HepG2 (cell line): ENCODE results near the gene RAD51AP1. TPM values are rescaled to one million over a fixed set of nuclear protein-coding genes. Genes with fewer than 3 reads are reported as not detected.

ENCODE experiments used
- ATAC-seq: fragments of 200-7000 bp; cut with Tn5 transposase; 3 replicates; pipeline ENCODE4 v1.9.1; 2020; ENCODE audit warnings: mild to moderate bottlenecking, moderate library complexity
- BruUV-seq: library from RNA; stranded (reverse); fragments of 400-500 nt; replicated peaks from 2 replicates; lab custom pipeline; 2021; lab: Mats Ljungman, UMichigan
- CTCF ChIA-PET: fragments of 300-600 bp; formaldehyde crosslinking; extraction: SDS; loops from one replicate; lab custom pipeline; 2021; ENCODE audit warnings: low total read pairs, inconsistent platforms, low intra/inter-chr PET ratio; lab: Yijun Ruan, JAX
- POLR2A ChIA-PET: fragments of 350-600 bp; sonication (Branson Sonifier 250); formaldehyde crosslinking; loops from one replicate; lab custom pipeline; 2020; ENCODE audit warnings: antibody characterized with exemption, inconsistent platforms; lab: Yijun Ruan, JAX
- DNase-seq: peaks from one replicate; pipeline ENCODE4 v3.0.0-alpha.2; 2015; ENCODE audit warnings: low spot score
- FAIRE-seq: peaks from 3 replicates; lab custom pipeline; 2011; peaks lifted over from hg19 to GRCh38; lab: Jason Lieb, UNC
- H2AFZ ChIP-seq: one replicate; pipeline ENCODE4 v1.6.1; 2011; ENCODE audit warnings: low read length, inconsistent platforms
- H3K27ac ChIP-seq: fragments of 300-600 bp; 3 replicates; pipeline ENCODE4 v1.8.0; 2011; ENCODE audit warnings: mixed run types, mild to moderate bottlenecking, mixed read lengths, low read length, inconsistent platforms; ENCODE audit not compliant: insufficient read depth; ENCODE audit errors: extremely low read length
- H3K27me3 ChIP-seq, 2 experiments: fragments of 200-600 bp in 1 of 2; 2 replicates in 1 of 2; 3 replicates in 1 of 2; pipeline versions ENCODE4 v1.6.0 to v1.8.0; 2011; ENCODE audit warnings: low read length in 2 of 2, mild to moderate bottlenecking in 2 of 2, moderate library complexity in 2 of 2, inconsistent platforms in 1 of 2; ENCODE audit not compliant: insufficient read depth in 2 of 2, control insufficient read depth in 1 of 2
- H3K36me3 ChIP-seq, 2 experiments: fragments of 200-600 bp in 1 of 2; replicated peaks in 1 of 2; 2 replicates in 1 of 2; 3 replicates in 1 of 2; pipeline versions ENCODE4 v1.5.1 to v1.8.0; 2011; ENCODE audit warnings: low read length in 2 of 2, inconsistent platforms in 1 of 2; ENCODE audit not compliant: insufficient read depth in 2 of 2, control insufficient read depth in 1 of 2
- H3K4me1 ChIP-seq: 2 replicates; pipeline ENCODE4 v1.5.1; 2012; ENCODE audit warnings: low read length, inconsistent platforms; ENCODE audit not compliant: insufficient read depth
- H3K4me2 ChIP-seq: 2 replicates; pipeline ENCODE4 v1.6.0; 2011; ENCODE audit warnings: low read depth, low read length, inconsistent platforms
- H3K4me3 ChIP-seq, 3 experiments: fragments of 200-600 bp in 1 of 3; sonication (generic), shearing (Covaris generic) in 1 of 3; replicated peaks in 1 of 3; 2 replicates each; pipeline ENCODE4 v1.5.1; 2011 to 2016; ENCODE audit warnings: low read length in 3 of 3, inconsistent platforms in 2 of 3, low read depth in 2 of 3, mild to moderate bottlenecking in 2 of 3, control low read depth in 1 of 3, mixed read lengths in 1 of 3; ENCODE audit not compliant: insufficient read depth in 1 of 3
- H3K79me2 ChIP-seq: one replicate; pipeline ENCODE4 v1.6.1; 2011; ENCODE audit warnings: low read length, inconsistent platforms; ENCODE audit not compliant: insufficient read depth
- H3K9ac ChIP-seq: 2 replicates; pipeline ENCODE4 v1.6.0; 2011; ENCODE audit warnings: mild to moderate bottlenecking, low read depth, low read length, inconsistent platforms; ENCODE audit not compliant: insufficient read depth
- H3K9me3 ChIP-seq: 2 replicates; pipeline ENCODE4 v1.5.1; 2012; ENCODE audit warnings: mild to moderate bottlenecking, low read length
- H4K20me1 ChIP-seq: 2 replicates; pipeline ENCODE4 v1.6.0; 2011; ENCODE audit warnings: inconsistent platforms, mild to moderate bottlenecking, low read length, moderate library complexity; ENCODE audit not compliant: insufficient read depth
- AKNA ChIP-seq: sonication (generic); formaldehyde crosslinking; IDR thresholded peaks from 2 replicates; pipeline ENCODE4 v1.4.0; 2020; ENCODE audit warnings: missing genetic modification reagents, borderline replicate concordance
- BRF2 ChIP-seq: sonication (generic); formaldehyde crosslinking; IDR thresholded peaks from 2 replicates; pipeline ENCODE4 v1.8.1; 2022; ENCODE audit warnings: mild to moderate bottlenecking, missing genetic modification reagents
- CCDC6 ChIP-seq: sonication (generic); formaldehyde crosslinking; IDR thresholded peaks from 2 replicates; pipeline ENCODE4 v1.8.1; 2022; ENCODE audit warnings: mild to moderate bottlenecking, missing genetic modification reagents, moderate library complexity
- E2F5 ChIP-seq: sonication (generic); formaldehyde crosslinking; conservative IDR thresholded peaks from 2 replicates; pipeline ENCODE4 v1.4.0; 2020; ENCODE audit warnings: missing genetic modification reagents
- EZH2 ChIP-seq: conservative IDR thresholded peaks from 2 replicates; pipeline ENCODE4 v1.6.1; 2012; ENCODE audit warnings: mild to moderate bottlenecking, low read depth, low read length, moderate library complexity
- FLYWCH1 ChIP-seq: sonication (generic); formaldehyde crosslinking; IDR thresholded peaks from 2 replicates; pipeline ENCODE4 v1.8.1; 2023; ENCODE audit warnings: mild to moderate bottlenecking, missing genetic modification reagents
- LRRFIP1 ChIP-seq: sonication (generic); formaldehyde crosslinking; conservative IDR thresholded peaks from 2 replicates; pipeline ENCODE4 v1.4.0; 2020; ENCODE audit warnings: missing genetic modification reagents
- MYC ChIP-seq: sonication (generic); formaldehyde crosslinking; IDR thresholded peaks from 2 replicates; pipeline ENCODE4 v1.9.0; 2021; ENCODE audit warnings: missing genetic modification reagents, borderline replicate concordance
- PRMT3 ChIP-seq: sonication (generic); formaldehyde crosslinking; IDR thresholded peaks from 2 replicates; pipeline ENCODE4 v1.8.1; 2022; ENCODE audit warnings: low read depth, mild to moderate bottlenecking, moderate library complexity, missing genetic modification reagents, borderline replicate concordance
- REPIN1 ChIP-seq: sonication (generic); formaldehyde crosslinking; IDR thresholded peaks from 2 replicates; pipeline ENCODE4 v1.8.0; 2022; ENCODE audit warnings: missing genetic modification reagents, low read depth, mild to moderate bottlenecking, borderline replicate concordance
- THRA ChIP-seq: sonication (generic); formaldehyde crosslinking; IDR thresholded peaks from 2 replicates; pipeline ENCODE4 v1.4.0; 2020; ENCODE audit warnings: missing genetic modification reagents, borderline replicate concordance
- ZNF619 ChIP-seq: sonication (generic); formaldehyde crosslinking; IDR thresholded peaks from 2 replicates; pipeline ENCODE4 v1.4.0; 2020; ENCODE audit warnings: mild to moderate bottlenecking, missing genetic modification reagents
- WGBS: methylation state at CpG from one replicate; pipeline ENCODE4 v1.1.6; 2017; ENCODE audit warnings: low lambda C conversion rate; 5-methylcytosine and 5-hydroxymethylcytosine counted together
- in situ Hi-C: cut with HindIII; loops from 2 replicates; pipeline ENCODE4 v1.10.0; 2017; ENCODE audit warnings: low pct_unique_long_range_greater_than_20kb; ENCODE audit not compliant: extremely low pct_ligation_motif_present
- intact Hi-C: fragments of 100-400 bp; cut with micrococcal nuclease; formaldehyde crosslinking; loops from one replicate; pipeline ENCODE4 v1.10.0; 2022; ENCODE audit not compliant: unreplicated experiment
- polyA plus RNA-seq, 8 experiments: library from polyadenylated mRNA; depleted of rRNA in 3 of 8; stranded (reverse) in 7 of 8; unstranded in 1 of 8; fragments of >200 nt; fragmentation: Illumina TruSeq in 4 of 8; extraction: Trizol in 4 of 8; gene quantifications; 2 replicates each; pipeline versions ENCODE4 v1.2.1 to v1.2.3, GENCODE V29; 2011 to 2016; ENCODE audit warnings: low read depth in 4 of 8, missing spikeins in 1 of 8, mixed read lengths in 1 of 8; ENCODE audit not compliant: insufficient read depth in 1 of 8
- total RNA-seq, 5 experiments: library from RNA; depleted of rRNA; stranded (reverse); fragments of >200 nt; fragmentation: Illumina TruSeq; extraction: Trizol; gene quantifications; 2 replicates each; pipeline ENCODE4 v1.2.3, GENCODE V29; 2016; ENCODE audit warnings: low read depth in 1 of 5

The RAD51AP1 gene
- total and polyA plus RNA-seq, 2 of the 13 experiments (the other 11 are each of a cell fraction or from before 2014, with no cell fraction given): 16.6 to 49.3 TPM

- Histone ChIP-seq H3K9ac (no peak overlapping the region), H3K4me1 (peaks cover 5% of the 10 kb centered on the region), H3K4me3 (no peak overlapping the region), H3K4me2 (no peak overlapping the region), H4K20me1 (no peaks in the 10 kb centered on the region), H3K79me2 (no peaks in the 10 kb centered on the region), H3K27me3 (no peaks in the 10 kb centered on the region), H3K9me3 (no peaks in the 10 kb centered on the region), H2AFZ (no peak overlapping the region), H3K36me3 (no peaks in the 10 kb centered on the region), H3K27ac (no peak overlapping the region)
- BruUV-seq: no TSS peak
- 18% methylated on average over 3 of the region's 3 CpGs for WGBS
- CTCF ChIA-PET: no interaction called here
- POLR2A ChIA-PET: no interaction called here
- DNase-seq (no peak), FAIRE-seq (no peak), ATAC-seq (no peak)
- intact Hi-C loops (no loop called here), in situ Hi-C loops (no loop called here)
- TF ChIP-seq FLYWCH1 (CRISPR knock-in tag): no peak
- no peak for TF ChIP-seq CCDC6 (CRISPR knock-in tag)
- TF ChIP-seq LRRFIP1: no peak
- TF ChIP-seq MYC (CRISPR knock-in tag): no peak
- no peak for TF ChIP-seq PRMT3 (CRISPR knock-in tag)
- TF ChIP-seq AKNA (CRISPR knock-in tag): no peak
- TF ChIP-seq THRA (CRISPR knock-in tag): no peak
- TF ChIP-seq REPIN1: no peak
- TF ChIP-seq ZNF619 (CRISPR knock-in tag): no peak
- TF ChIP-seq BRF2 (CRISPR knock-in tag): no peak
- no peak for TF ChIP-seq EZH2
- TF ChIP-seq E2F5 (CRISPR knock-in tag): no peak
These were observed 28.6 kb downstream of the RAD51AP1 start for GRCh38 chr12:4567073-4567881.
